Colonic mucosa (tissue), 4 donors: ENCODE measurements around the gene SYK. TPM values are rescaled to one million over a fixed set of nuclear protein-coding genes. Genes with fewer than 3 reads are reported as not detected.

Source experiments
- DNase-seq: peaks from one replicate; pipeline ENCODE4 v3.0.0-alpha.2; 2020
- H3K27ac ChIP-seq: fragments of 200-600 bp; one replicate; pipeline ENCODE4 v1.8.0; 2021
- H3K27me3 ChIP-seq: fragments of 200-600 bp; one replicate; pipeline ENCODE4 v1.8.0; 2021
- H3K36me3 ChIP-seq: fragments of 200-600 bp; one replicate; pipeline ENCODE4 v1.8.0; 2021
- H3K4me1 ChIP-seq: fragments of 200-600 bp; one replicate; pipeline ENCODE4 v1.8.0; 2021; ENCODE audit warnings: mild to moderate bottlenecking
- H3K4me3 ChIP-seq: fragments of 200-600 bp; one replicate; pipeline ENCODE4 v1.8.0; 2021
- H3K9ac ChIP-seq, 2 donors: one replicate each; pipeline ENCODE4 v1.7.0; 2013; ENCODE audit warnings: control low read depth in 2 of 2, low read depth in 2 of 2, low read length in 2 of 2
- H3K9me3 ChIP-seq: fragments of 200-600 bp; one replicate; pipeline ENCODE4 v1.8.0; 2021
- intact Hi-C: fragments of 100-400 bp; cut with DNase I; formaldehyde crosslinking; loops from one replicate; pipeline ENCODE4 v1.14.1; 2022
- total RNA-seq, 2 donors: library from RNA; stranded (reverse); fragmentation: NEBNext Ultra II Directional in 1 of 2; extraction: Animal tissue kit (Norgen Biotek cat#: 25700) in 1 of 2; gene quantifications; one replicate each; pipeline ENCODE4 v1.2.1, GENCODE V29; 2021
- TF ChIP-seq, protein P1 (sequence below): fragments of 200-600 bp; IDR thresholded peaks from one replicate; pipeline ENCODE4 v1.8.0; 2022; ENCODE audit warnings: antibody characterized with exemption, mild to moderate bottlenecking
- donor health status: healthy.
- donor health status: DM: no; HTN: no; CAD: no.
- donor health status: DM: no; HTN: no; CAD: no.

Gene SYK
- total RNA-seq, 2 donors from 2014 or later, result 58.1 to 92.6 TPM

- H3K4me1 ChIP-seq, result no peaks in the 10 kb centered on the region
- no peak for DNase-seq
- intact Hi-C loops, result loop anchor here (10.0 kb wide), 1 partner anchor 1284 kb away; no protein-coding TSS in a partner anchor
- no peak overlapping the region for H3K4me3 ChIP-seq
- no peaks in the 10 kb centered on the region for H3K9me3 ChIP-seq
- H3K36me3 ChIP-seq, result peaks cover 6% of the 10 kb centered on the region
- TF ChIP-seq, protein P1, sequence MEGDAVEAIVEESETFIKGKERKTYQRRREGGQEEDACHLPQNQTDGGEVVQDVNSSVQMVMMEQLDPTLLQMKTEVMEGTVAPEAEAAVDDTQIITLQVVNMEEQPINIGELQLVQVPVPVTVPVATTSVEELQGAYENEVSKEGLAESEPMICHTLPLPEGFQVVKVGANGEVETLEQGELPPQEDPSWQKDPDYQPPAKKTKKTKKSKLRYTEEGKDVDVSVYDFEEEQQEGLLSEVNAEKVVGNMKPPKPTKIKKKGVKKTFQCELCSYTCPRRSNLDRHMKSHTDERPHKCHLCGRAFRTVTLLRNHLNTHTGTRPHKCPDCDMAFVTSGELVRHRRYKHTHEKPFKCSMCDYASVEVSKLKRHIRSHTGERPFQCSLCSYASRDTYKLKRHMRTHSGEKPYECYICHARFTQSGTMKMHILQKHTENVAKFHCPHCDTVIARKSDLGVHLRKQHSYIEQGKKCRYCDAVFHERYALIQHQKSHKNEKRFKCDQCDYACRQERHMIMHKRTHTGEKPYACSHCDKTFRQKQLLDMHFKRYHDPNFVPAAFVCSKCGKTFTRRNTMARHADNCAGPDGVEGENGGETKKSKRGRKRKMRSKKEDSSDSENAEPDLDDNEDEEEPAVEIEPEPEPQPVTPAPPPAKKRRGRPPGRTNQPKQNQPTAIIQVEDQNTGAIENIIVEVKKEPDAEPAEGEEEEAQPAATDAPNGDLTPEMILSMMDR, result no peak
- H3K9ac ChIP-seq, result no peak overlapping the region
- no peak overlapping the region for H3K27ac ChIP-seq
- H3K27me3 ChIP-seq, result no peaks in the 10 kb centered on the region
Observed at GRCh38 chr9:90878562-90878961, 76.9 kb downstream of the SYK start.

- H3K27ac ChIP-seq, result no peak overlapping the region
- H3K36me3 ChIP-seq, result peaks cover 6% of the 10 kb centered on the region
- no peaks in the 10 kb centered on the region for H3K9me3 ChIP-seq
- no peak overlapping the region for H3K9ac ChIP-seq
- no peak for DNase-seq
- H3K27me3 ChIP-seq, result no peaks in the 10 kb centered on the region
- intact Hi-C loops, result no loop called here
- H3K4me1 ChIP-seq, result no peaks in the 10 kb centered on the region
- TF ChIP-seq, protein P1, result no peak
- no peak overlapping the region for H3K4me3 ChIP-seq
Observed at GRCh38 chr9:90880066-90880465, 78.4 kb downstream of the SYK start.

DNA sequence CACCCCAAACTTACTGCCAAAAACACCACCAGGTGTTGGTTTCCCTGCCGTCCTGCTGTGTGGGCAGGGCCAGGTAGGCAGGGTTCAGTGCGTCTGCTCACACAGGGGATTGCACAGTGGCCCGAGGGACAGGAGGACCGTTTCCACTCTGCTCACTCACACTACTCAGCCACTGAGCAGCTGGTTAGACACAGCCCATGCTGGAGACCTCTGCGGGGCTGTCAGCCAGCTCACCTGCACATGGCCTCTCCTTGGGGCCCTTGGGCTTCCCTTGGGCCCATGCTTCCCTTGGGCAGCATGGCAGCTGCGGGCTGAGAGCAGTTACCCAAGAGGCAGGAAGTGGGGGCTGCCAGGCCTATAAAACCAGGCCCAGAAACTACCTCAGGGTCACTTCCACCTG lies 79.0 kb downstream of the SYK start:
- intact Hi-C loops, result no loop called here
- peaks cover 6% of the 10 kb centered on the region for H3K36me3 ChIP-seq
- H3K9me3 ChIP-seq, result no peaks in the 10 kb centered on the region
- TF ChIP-seq, protein P1, result no peak
- H3K27me3 ChIP-seq, result no peaks in the 10 kb centered on the region
- H3K4me3 ChIP-seq, result no peak overlapping the region
- H3K27ac ChIP-seq, result no peak overlapping the region
- H3K9ac ChIP-seq, result no peak overlapping the region
- no peak for DNase-seq
- no peaks in the 10 kb centered on the region for H3K4me1 ChIP-seq

DNA sequence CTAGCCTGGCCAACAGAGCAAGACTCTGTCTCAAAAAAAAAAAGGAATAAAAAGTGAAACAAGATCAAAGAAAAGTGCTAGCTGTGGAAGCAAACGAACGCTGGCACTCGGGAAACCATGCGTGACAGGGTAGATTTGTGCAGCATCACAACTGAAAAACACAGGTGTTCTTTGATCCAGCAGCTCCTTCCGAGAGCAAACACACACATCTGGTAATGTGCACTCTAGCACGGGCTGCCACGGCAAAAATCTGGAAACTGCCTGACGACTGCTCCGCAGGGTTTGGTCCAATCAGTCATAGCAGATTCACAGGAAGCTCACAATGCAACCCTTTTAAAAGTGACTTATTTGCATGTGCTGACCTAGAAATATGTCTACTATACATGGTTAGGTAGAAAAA lies 80.0 kb downstream of the SYK start:
- Histone ChIP-seq H3K4me3 (no peak overlapping the region), H3K36me3 (peaks cover 6% of the 10 kb centered on the region), H3K9ac (no peak overlapping the region), H3K9me3 (no peaks in the 10 kb centered on the region), H3K4me1 (no peaks in the 10 kb centered on the region), H3K27ac (no peak overlapping the region), H3K27me3 (no peaks in the 10 kb centered on the region)
- intact Hi-C loops, result no loop called here
- DNase-seq, result no peak
- TF ChIP-seq, protein P1, result no peak

GRCh38 chr9:90882991-90883600 lies 81.5 kb downstream of the SYK start:
- TF ChIP-seq, protein P1, result no peak
- Histone ChIP-seq H3K9ac (no peak overlapping the region), H3K4me3 (no peak overlapping the region), H3K27ac (no peak overlapping the region), H3K9me3 (no peaks in the 10 kb centered on the region), H3K4me1 (no peaks in the 10 kb centered on the region), H3K36me3 (peaks cover 6% of the 10 kb centered on the region), H3K27me3 (no peaks in the 10 kb centered on the region)
- DNase-seq, result no peak
- intact Hi-C loops, result no loop called here
